ENCODE data around the gene KBTBD12.
A peak's percentile ranks its signal among the peaks of the same experiment; 100 is the strongest.
"Not testable (repeated sequence)": the region's sequence is repeated elsewhere in the genome, so short reads cannot be mapped to it uniquely, and the experiment has no call there.

KBTBD12 gene

GRCh38 chr3:127915115-127915936 is at the start of gene KBTBD12:
Gene KBTBD12, plus strand, starts transcription at chr3:127915232. Its CDS starts 7,830 bp downstream, at chr3:127923062.
- no peak for DNase-seq (ENCODE audit: low read depth)

GRCh38 chr3:127865941-127866340 is 49.1 kb upstream of the KBTBD12 start:
- peak; percentile 53 for DNase-seq (ENCODE audit: low read depth)

GRCh38 chr3:127867412-127867811 is 47.6 kb upstream of the KBTBD12 start:
- DNase-seq (ENCODE audit: low read depth): no peak

- no peak for DNase-seq (ENCODE audit: low read depth)
Measured at GRCh38 chr3:127867986-127868385, 47.0 kb upstream of the KBTBD12 start.

- DNase-seq (ENCODE audit: low read depth): no peak
Measured at GRCh38 chr3:127870156-127870555, 44.9 kb upstream of the KBTBD12 start.

GRCh38 chr3:127874097-127874496 is 40.9 kb upstream of the KBTBD12 start:
- DNase-seq (ENCODE audit: low read depth): not testable (repeated sequence)

GRCh38 chr3:127881586-127881985 is 33.4 kb upstream of the KBTBD12 start:
- no peak for DNase-seq (ENCODE audit: low read depth)

- no peak for DNase-seq (ENCODE audit: low read depth)
Measured at GRCh38 chr3:127884041-127884440, 31.0 kb upstream of the KBTBD12 start.

GRCh38 chr3:127886231-127886955 is 28.6 kb upstream of the KBTBD12 start:
- DNase-seq (ENCODE audit: low read depth): no peak

- no peak for DNase-seq (ENCODE audit: low read depth)
Measured at GRCh38 chr3:127886956-127887231, 28.1 kb upstream of the KBTBD12 start.

GRCh38 chr3:127887321-127887720 is 27.7 kb upstream of the KBTBD12 start:
- no peak for DNase-seq (ENCODE audit: low read depth)

GRCh38 chr3:127888156-127888555 is 26.9 kb upstream of the KBTBD12 start:
- DNase-seq (ENCODE audit: low read depth): no peak

GRCh38 chr3:127888564-127889107 is 26.4 kb upstream of the KBTBD12 start:
- DNase-seq (ENCODE audit: low read depth): no peak

- peak; percentile 49 for DNase-seq (ENCODE audit: low read depth)
Measured at GRCh38 chr3:127889461-127889863, 25.6 kb upstream of the KBTBD12 start.

- DNase-seq (ENCODE audit: low read depth): no peak
Measured at GRCh38 chr3:127889976-127890650, 24.9 kb upstream of the KBTBD12 start.

- not testable (repeated sequence) for DNase-seq (ENCODE audit: low read depth)
Measured at GRCh38 chr3:127890651-127891290, 24.3 kb upstream of the KBTBD12 start.

- DNase-seq (ENCODE audit: low read depth): no peak
Measured at GRCh38 chr3:127894481-127894880, 20.6 kb upstream of the KBTBD12 start.

- DNase-seq (ENCODE audit: low read depth): no peak
Measured at GRCh38 chr3:127899200-127899599, 15.8 kb upstream of the KBTBD12 start.

- no peak for DNase-seq (ENCODE audit: low read depth)
Measured at GRCh38 chr3:127899766-127900165, 15.3 kb upstream of the KBTBD12 start.

- no peak for DNase-seq (ENCODE audit: low read depth)
Measured at GRCh38 chr3:127900536-127900935, 14.5 kb upstream of the KBTBD12 start.

- no peak for DNase-seq (ENCODE audit: low read depth)
Measured at GRCh38 chr3:127902486-127902885, 12.5 kb upstream of the KBTBD12 start.

All from stromal cell of bone marrow (primary cell).